Cardiac muscle cell (in vitro differentiated cells and primary cell): ENCODE results near the gene HOXC11. TPM values are rescaled to one million over a fixed set of nuclear protein-coding genes. Genes with fewer than 3 reads are reported as not detected.

Source experiments
- DNase-seq, 2 donors: peaks; one replicate each; pipeline versions ENCODE4 v3.0.0 to v3.0.0-alpha.2; 2010 to 2017; ENCODE audit warnings: low read depth in 1 of 2, low spot score in 1 of 2
- H3K27ac ChIP-seq: fragments of 200-600 bp; sonication (generic); 2 replicates; pipeline ENCODE4 v1.5.1; 2016
- H3K27me3 ChIP-seq: fragments of 200-600 bp; sonication (generic); 2 replicates; pipeline ENCODE4 v1.6.0; 2016; ENCODE audit warnings: control low read depth
- H3K36me3 ChIP-seq: fragments of 200-600 bp; sonication (generic); 2 replicates; pipeline ENCODE4 v1.5.1; 2016; ENCODE audit warnings: control low read depth
- H3K4me1 ChIP-seq: fragments of 200-600 bp; sonication (generic); 2 replicates; pipeline ENCODE4 v1.8.1; 2017; ENCODE audit warnings: low read depth, mild to moderate bottlenecking, mixed run types
- H3K4me3 ChIP-seq: fragments of 200-600 bp; sonication (generic); 2 replicates; pipeline ENCODE4 v1.5.1; 2016; ENCODE audit warnings: mild to moderate bottlenecking
- H3K9me3 ChIP-seq: fragments of 200-600 bp; sonication (generic); 2 replicates; pipeline ENCODE4 v1.5.1; 2017; ENCODE audit warnings: low read depth, mild to moderate bottlenecking, control low read depth
- polyA plus RNA-seq: library from polyadenylated mRNA; unstranded; fragments of >200 nt; fragmentation: Nextera tagmentation; extraction: Ambion mirVana; gene quantifications from 2 replicates; pipeline ENCODE4 v1.2.1, GENCODE V29; 2016
- total RNA-seq: library from RNA; depleted of rRNA; stranded (reverse); fragments of >200 nt; gene quantifications from 2 replicates; pipeline ENCODE4 v1.2.3, GENCODE V29; 2016
- TF ChIP-seq, protein P1 (sequence below): IDR thresholded peaks from 2 replicates; pipeline ENCODE4 v1.5.1; 2012; ENCODE audit warnings: low read depth, mild to moderate bottlenecking, low read length

The HOXC11 gene
- total and polyA plus RNA-seq, 2 experiments from 2014 or later = not detected

GRCh38 chr12:53952335-53952694 lies 20.6 kb upstream of the HOXC11 start:
- no peaks in the 10 kb centered on the region for H3K36me3 ChIP-seq
- no peak overlapping the region for H3K27ac ChIP-seq
- no peak overlapping the region for H3K4me3 ChIP-seq
- TF ChIP-seq, protein P1, sequence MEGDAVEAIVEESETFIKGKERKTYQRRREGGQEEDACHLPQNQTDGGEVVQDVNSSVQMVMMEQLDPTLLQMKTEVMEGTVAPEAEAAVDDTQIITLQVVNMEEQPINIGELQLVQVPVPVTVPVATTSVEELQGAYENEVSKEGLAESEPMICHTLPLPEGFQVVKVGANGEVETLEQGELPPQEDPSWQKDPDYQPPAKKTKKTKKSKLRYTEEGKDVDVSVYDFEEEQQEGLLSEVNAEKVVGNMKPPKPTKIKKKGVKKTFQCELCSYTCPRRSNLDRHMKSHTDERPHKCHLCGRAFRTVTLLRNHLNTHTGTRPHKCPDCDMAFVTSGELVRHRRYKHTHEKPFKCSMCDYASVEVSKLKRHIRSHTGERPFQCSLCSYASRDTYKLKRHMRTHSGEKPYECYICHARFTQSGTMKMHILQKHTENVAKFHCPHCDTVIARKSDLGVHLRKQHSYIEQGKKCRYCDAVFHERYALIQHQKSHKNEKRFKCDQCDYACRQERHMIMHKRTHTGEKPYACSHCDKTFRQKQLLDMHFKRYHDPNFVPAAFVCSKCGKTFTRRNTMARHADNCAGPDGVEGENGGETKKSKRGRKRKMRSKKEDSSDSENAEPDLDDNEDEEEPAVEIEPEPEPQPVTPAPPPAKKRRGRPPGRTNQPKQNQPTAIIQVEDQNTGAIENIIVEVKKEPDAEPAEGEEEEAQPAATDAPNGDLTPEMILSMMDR = no peak
- H3K27me3 ChIP-seq = peaks cover 100% of the 10 kb centered on the region
- DNase-seq = no peak
- H3K4me1 ChIP-seq = no peaks in the 10 kb centered on the region
- no peaks in the 10 kb centered on the region for H3K9me3 ChIP-seq

DNA sequence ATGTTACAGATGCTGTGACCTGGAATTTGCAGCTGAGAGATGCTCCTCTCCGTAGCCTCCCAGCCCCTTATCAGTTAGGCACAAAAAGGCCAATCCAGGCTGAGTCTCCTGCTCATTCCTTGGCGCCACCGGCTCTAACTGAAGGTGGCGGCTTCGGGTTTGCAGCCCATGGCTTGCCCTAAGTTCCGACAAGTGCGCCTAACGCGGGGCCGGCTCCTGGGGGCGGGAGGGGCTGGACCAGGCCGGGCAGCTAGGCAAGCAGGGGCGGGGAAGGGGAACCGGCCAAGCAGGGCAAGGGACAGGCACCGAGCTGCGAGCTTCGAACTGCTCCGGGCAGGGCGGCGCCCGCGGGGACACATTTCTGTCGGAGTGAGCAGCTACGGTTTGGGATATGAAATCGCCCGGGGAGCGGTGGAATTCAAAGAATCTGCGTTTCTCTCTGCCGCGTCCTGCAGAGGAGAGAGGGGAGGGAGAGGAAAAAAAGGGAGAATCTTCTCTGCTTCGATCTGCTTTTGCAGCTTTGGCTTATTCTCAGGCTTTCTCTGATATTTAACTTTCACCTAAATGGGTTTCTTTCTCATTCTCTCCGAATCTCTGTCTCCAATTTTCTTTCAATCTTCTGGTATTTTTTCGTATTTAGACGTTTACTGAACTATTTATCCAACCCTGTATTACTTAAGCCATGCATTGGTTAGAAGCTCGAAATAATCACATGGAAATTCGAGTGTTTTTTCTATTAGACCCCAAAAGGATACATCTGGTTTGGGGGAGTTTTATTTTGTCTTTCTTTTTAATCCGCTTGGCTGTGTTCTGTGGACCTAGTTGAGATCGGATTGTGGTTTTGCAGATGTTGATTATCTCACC lies 19.8 kb upstream of the HOXC11 start:
- H3K9me3 ChIP-seq = no peaks in the 10 kb centered on the region
- no peaks in the 10 kb centered on the region for H3K4me1 ChIP-seq
- no peak overlapping the region for H3K27ac ChIP-seq
- no peaks in the 10 kb centered on the region for H3K36me3 ChIP-seq
- no peak for DNase-seq
- peaks cover 100% of the 10 kb centered on the region for H3K27me3 ChIP-seq
- TF ChIP-seq, protein P1 = no peak
- H3K4me3 ChIP-seq = no peak overlapping the region

- no peaks in the 10 kb centered on the region for H3K4me1 ChIP-seq
- no peaks in the 10 kb centered on the region for H3K36me3 ChIP-seq
- peaks cover 100% of the 10 kb centered on the region for H3K27me3 ChIP-seq
- TF ChIP-seq, protein P1 = no peak
- H3K9me3 ChIP-seq = no peaks in the 10 kb centered on the region
- no peak overlapping the region for H3K4me3 ChIP-seq
- H3K27ac ChIP-seq = no peak overlapping the region
- no peak for DNase-seq
Observed at GRCh38 chr12:53953831-53954693, 18.9 kb upstream of the HOXC11 start.

DNA sequence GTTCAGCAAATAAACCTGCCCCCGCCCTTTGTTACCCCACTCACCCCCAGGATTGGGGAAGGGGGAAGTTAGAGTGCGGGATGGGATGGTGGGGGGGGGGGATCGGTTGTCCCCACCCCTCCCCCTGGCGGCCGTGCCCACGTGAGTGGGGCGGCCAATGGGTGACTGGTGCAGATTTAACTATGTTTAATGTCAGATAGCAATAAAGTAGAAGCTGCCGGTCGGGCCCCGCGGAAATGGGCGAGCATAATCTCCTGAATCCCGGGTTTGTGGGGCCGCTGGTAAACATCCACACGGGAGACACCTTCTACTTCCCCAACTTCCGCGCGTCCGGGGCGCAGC lies 18.3 kb upstream of the HOXC11 start, which contains the start of gene HOXC12:
Gene HOXC12 (plus strand): TSS at position 210 of the 342 bp plus-strand sequence. CDS start 27 bp downstream, at position 237.
- Histone ChIP-seq H3K36me3 (no peaks in the 10 kb centered on the region), H3K4me3 (no peak within 1 kb of the TSS), H3K9me3 (no peaks in the 10 kb centered on the region), H3K27me3 (peaks cover 100% of the 10 kb centered on the region), H3K4me1 (no peaks in the 10 kb centered on the region), H3K27ac (no peak within 1 kb of the TSS)
- TF ChIP-seq, protein P1 = no peak
- DNase-seq = no peak

GRCh38 chr12:53955036-53955775 lies 17.7 kb upstream of the HOXC11 start:
- no peaks in the 10 kb centered on the region for H3K4me1 ChIP-seq
- TF ChIP-seq, protein P1 = no peak
- H3K27me3 ChIP-seq = peaks cover 100% of the 10 kb centered on the region
- H3K9me3 ChIP-seq = no peaks in the 10 kb centered on the region
- no peak for DNase-seq
- H3K36me3 ChIP-seq = no peaks in the 10 kb centered on the region
- no peak overlapping the region for H3K4me3 ChIP-seq
- H3K27ac ChIP-seq = no peak overlapping the region
